GM12878 (cell line): ENCODE data around the gene COL21A1. TPM values are rescaled to one million over a fixed set of nuclear protein-coding genes. Genes with fewer than 3 reads are reported as not detected.

Experiments used
- ATAC-seq: fragments of 200-7000 bp; cut with Tn5 transposase; 3 replicates; pipeline ENCODE4 v1.9.1; 2020; ENCODE audit warnings: mild to moderate bottlenecking, moderate library complexity
- BruUV-seq: library from RNA; stranded (reverse); fragments of 400-500 nt; replicated peaks from 2 replicates; lab custom pipeline; 2021; lab: Mats Ljungman, UMichigan
- CTCF ChIA-PET: fragments of 300-600 bp; sonication (Branson Sonifier 250); formaldehyde crosslinking; extraction: SDS; loops from one replicate; lab custom pipeline; 2021; ENCODE audit warnings: inconsistent platforms; lab: Yijun Ruan, JAX
- POLR2A ChIA-PET: fragments of 350-600 bp; formaldehyde crosslinking; extraction: SDS; loops from one replicate; lab custom pipeline; 2021; ENCODE audit warnings: inconsistent platforms; lab: Charles Lee
- RAD21 ChIA-PET: fragments of 300-600 bp; sonication (Branson Sonifier 250); formaldehyde crosslinking; loops from one replicate; lab custom pipeline; 2023; ENCODE audit warnings: antibody characterized with exemption; ENCODE audit not compliant: unreplicated experiment; lab: Charles Lee
- SMC1A ChIA-PET: fragments of 300-600 bp; sonication (Branson Sonifier 250); formaldehyde crosslinking; loops from one replicate; lab custom pipeline; 2023; ENCODE audit not compliant: unreplicated experiment, uncharacterized antibody; lab: Charles Lee
- DNase-seq: peaks from one replicate; pipeline ENCODE4 v3.0.0-alpha.2; 2011; ENCODE audit warnings: low read depth, low spot score
- FAIRE-seq: peaks from 3 replicates; lab custom pipeline; 2011; peaks lifted over from hg19 to GRCh38; lab: Jason Lieb, UNC
- H2AFZ ChIP-seq: 2 replicates; pipeline ENCODE4 v1.6.0; 2011; ENCODE audit warnings: low read depth, low read length, control low read depth; ENCODE audit not compliant: control insufficient read depth
- H3K27ac ChIP-seq: 2 replicates; pipeline ENCODE4 v1.5.1; 2011; ENCODE audit warnings: control low read depth; ENCODE audit not compliant: control insufficient read depth, insufficient read depth
- H3K27me3 ChIP-seq, 2 experiments: replicated peaks in 1 of 2; 2 replicates each; pipeline versions ENCODE4 v1.6.0 to v1.6.1; 2011; ENCODE audit warnings: low read length in 1 of 2; ENCODE audit not compliant: control insufficient read depth in 2 of 2, insufficient read depth in 2 of 2
- H3K36me3 ChIP-seq, 2 experiments: 2 replicates each; pipeline ENCODE4 v1.5.1; 2011; ENCODE audit warnings: low read length in 1 of 2; ENCODE audit not compliant: control insufficient read depth in 2 of 2, insufficient read depth in 2 of 2
- H3K4me1 ChIP-seq: 2 replicates; pipeline ENCODE4 v1.6.1; 2011; ENCODE audit warnings: mild to moderate bottlenecking, low read length, moderate library complexity, mixed read lengths; ENCODE audit not compliant: control insufficient read depth, insufficient read depth
- H3K4me2 ChIP-seq: 2 replicates; pipeline ENCODE4 v1.6.0; 2011; ENCODE audit warnings: control low read depth; ENCODE audit not compliant: control insufficient read depth, insufficient read depth
- H3K4me3 ChIP-seq: fragments of 200-600 bp; sonication (generic); 2 replicates; pipeline ENCODE4 v1.5.1; 2016
- H3K79me2 ChIP-seq: 2 replicates; pipeline ENCODE4 v1.6.0; 2011; ENCODE audit warnings: low read length; ENCODE audit not compliant: control insufficient read depth, insufficient read depth
- H3K9ac ChIP-seq: 2 replicates; pipeline ENCODE4 v1.8.0; 2011; ENCODE audit warnings: low read length, control low read depth, mixed read lengths; ENCODE audit not compliant: control insufficient read depth, insufficient read depth
- H3K9me3 ChIP-seq: replicated peaks from 3 replicates; pipeline ENCODE4 v1.5.1; 2011; ENCODE audit warnings: mild to moderate bottlenecking, low read length; ENCODE audit not compliant: control insufficient read depth, insufficient read depth
- H4K20me1 ChIP-seq: 2 replicates; pipeline ENCODE4 v1.6.0; 2011; ENCODE audit not compliant: control insufficient read depth, insufficient read depth
- ATF7 ChIP-seq: fragments of 450-650 bp; IDR thresholded peaks from 2 replicates; pipeline ENCODE4 v1.6.1; 2016; ENCODE audit warnings: low read depth, mild to moderate bottlenecking
- NFYA ChIP-seq: IDR thresholded peaks from 2 replicates; pipeline ENCODE4 v1.6.1; 2011; ENCODE audit warnings: low read depth, mild to moderate bottlenecking, low read length, improper control_type of control experiment, borderline replicate concordance
- NFYB ChIP-seq: IDR thresholded peaks from 2 replicates; pipeline ENCODE4 v1.6.1; 2011; ENCODE audit warnings: low read depth, mild to moderate bottlenecking, low read length, improper control_type of control experiment, moderate library complexity; ENCODE audit not compliant: insufficient read depth
- NR2F1 ChIP-seq: fragments of 450-650 bp; conservative IDR thresholded peaks from 2 replicates; pipeline ENCODE4 v1.6.1; 2017; ENCODE audit warnings: mild to moderate bottlenecking
- NRF1 ChIP-seq: conservative IDR thresholded peaks from 2 replicates; pipeline ENCODE4 v1.6.1; 2011; ENCODE audit warnings: mild to moderate bottlenecking, low read depth, low read length, improper control_type of control experiment
- PML ChIP-seq: IDR thresholded peaks from 2 replicates; pipeline ENCODE4 v1.6.1; 2012; ENCODE audit warnings: low read length, inconsistent platforms
- RAD21 ChIP-seq: IDR thresholded peaks from 2 replicates; pipeline ENCODE4 v1.6.1; 2011; ENCODE audit warnings: mild to moderate bottlenecking, low read depth, low read length, moderate library complexity; ENCODE audit not compliant: insufficient read depth
- SMARCA5 ChIP-seq: fragments of 450-650 bp; IDR thresholded peaks from 2 replicates; pipeline ENCODE4 v1.6.1; 2017; ENCODE audit warnings: mild to moderate bottlenecking
- ZNF274 ChIP-seq: IDR thresholded peaks from one replicate; pipeline ENCODE4 v1.8.0; 2011; ENCODE audit not compliant: insufficient read length, insufficient read depth
- ZNF622 ChIP-seq: fragments of 450-650 bp; IDR thresholded peaks from 2 replicates; pipeline ENCODE4 v1.6.1; 2017; ENCODE audit warnings: mild to moderate bottlenecking, inconsistent platforms
- in situ Hi-C: fragments of 300-500 bp; cut with MboI; formaldehyde crosslinking; loops from 9 replicates; pipeline ENCODE4 v1.14.3; 2018; ENCODE audit warnings: mixed read lengths
- intact Hi-C: fragments of 100-400 bp; cut with micrococcal nuclease; formaldehyde crosslinking; loops from one replicate; pipeline ENCODE4 v1.14.2; 2022; ENCODE audit not compliant: unreplicated experiment
- polyA plus RNA-seq, 11 experiments: library from polyadenylated mRNA; depleted of rRNA in 4 of 11; unstranded in 6 of 11; stranded (reverse) in 5 of 11; fragments of >200 nt; fragmentation: Nextera tagmentation in 4 of 11; fragmentation: Illumina TruSeq in 1 of 11; extraction: Ambion mirVana in 4 of 11; extraction: Trizol in 1 of 11; gene quantifications; 1 replicate in 1 of 11; 2 replicates in 10 of 11; pipeline versions ENCODE4 v1.2.1 to v1.2.3, GENCODE V29; 2011 to 2016; ENCODE audit warnings: inconsistent platforms in 2 of 11, missing spikeins in 2 of 11, low read depth in 1 of 11
- total RNA-seq, 4 experiments: library from RNA; depleted of rRNA in 3 of 4; stranded (reverse); fragments of >200 nt in 3 of 4; fragmentation: Illumina TruSeq in 1 of 4; extraction: Trizol in 1 of 4; gene quantifications; 2 replicates each; pipeline versions ENCODE4 v1.2.1 to v1.2.3, GENCODE V29; 2013 to 2021
- TF ChIP-seq, protein P1 (sequence below): fragments of 450-650 bp; IDR thresholded peaks from 2 replicates; pipeline ENCODE4 v1.6.1; 2017; ENCODE audit warnings: mild to moderate bottlenecking, moderate library complexity
- TF ChIP-seq, protein P2 (sequence below): fragments of 450-650 bp; IDR thresholded peaks from 2 replicates; pipeline ENCODE4 v1.6.1; 2017; ENCODE audit warnings: low read depth, mild to moderate bottlenecking, moderate library complexity
- TF ChIP-seq, protein P3 (sequence below): fragments of 450-650 bp; IDR thresholded peaks from 2 replicates; pipeline ENCODE4 v1.6.1; 2017; ENCODE audit warnings: mild to moderate bottlenecking

COL21A1 gene
- total and polyA plus RNA-seq, 10 of the 15 experiments (the other 5 are each of a cell fraction or from before 2014, with no cell fraction given): 0.10 TPM; not detected in 9

DNA sequence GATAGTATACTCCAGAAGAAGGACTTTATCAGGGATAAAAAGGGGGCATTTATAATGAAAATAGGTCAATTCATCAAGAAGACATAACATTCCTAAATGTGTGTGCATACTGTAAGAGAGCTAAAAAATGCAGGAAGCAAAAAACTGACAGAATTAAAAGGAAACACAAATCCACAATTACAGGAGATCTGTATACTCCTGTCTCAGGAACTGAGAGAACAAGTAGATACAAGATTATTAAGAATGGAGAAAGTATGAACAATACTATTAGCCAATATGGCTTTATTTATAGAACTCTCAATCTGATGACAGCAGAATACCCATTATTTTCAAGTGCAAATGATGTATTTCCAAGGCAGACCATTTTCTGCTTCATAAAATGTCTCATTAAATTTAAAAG lies 204.3 kb downstream of the COL21A1 start:
- Histone ChIP-seq H3K36me3 (no peaks in the 10 kb centered on the region), H3K79me2 (no peaks in the 10 kb centered on the region), H3K4me3 (no peak overlapping the region), H3K9me3 (no peaks in the 10 kb centered on the region), H3K9ac (no peak overlapping the region), H3K4me2 (no peak overlapping the region), H2AFZ (no peak overlapping the region), H3K4me1 (no peaks in the 10 kb centered on the region), H3K27me3 (no peaks in the 10 kb centered on the region), H3K27ac (no peak overlapping the region), H4K20me1 (no peaks in the 10 kb centered on the region)
- ChIA-PET CTCF (no interaction called here), SMC1A (no interaction called here), RAD21 (no interaction called here), POLR2A (no interaction called here)
- no TSS peak for BruUV-seq
- no peak for TF ChIP-seq ZNF622
- TF ChIP-seq, protein P1, sequence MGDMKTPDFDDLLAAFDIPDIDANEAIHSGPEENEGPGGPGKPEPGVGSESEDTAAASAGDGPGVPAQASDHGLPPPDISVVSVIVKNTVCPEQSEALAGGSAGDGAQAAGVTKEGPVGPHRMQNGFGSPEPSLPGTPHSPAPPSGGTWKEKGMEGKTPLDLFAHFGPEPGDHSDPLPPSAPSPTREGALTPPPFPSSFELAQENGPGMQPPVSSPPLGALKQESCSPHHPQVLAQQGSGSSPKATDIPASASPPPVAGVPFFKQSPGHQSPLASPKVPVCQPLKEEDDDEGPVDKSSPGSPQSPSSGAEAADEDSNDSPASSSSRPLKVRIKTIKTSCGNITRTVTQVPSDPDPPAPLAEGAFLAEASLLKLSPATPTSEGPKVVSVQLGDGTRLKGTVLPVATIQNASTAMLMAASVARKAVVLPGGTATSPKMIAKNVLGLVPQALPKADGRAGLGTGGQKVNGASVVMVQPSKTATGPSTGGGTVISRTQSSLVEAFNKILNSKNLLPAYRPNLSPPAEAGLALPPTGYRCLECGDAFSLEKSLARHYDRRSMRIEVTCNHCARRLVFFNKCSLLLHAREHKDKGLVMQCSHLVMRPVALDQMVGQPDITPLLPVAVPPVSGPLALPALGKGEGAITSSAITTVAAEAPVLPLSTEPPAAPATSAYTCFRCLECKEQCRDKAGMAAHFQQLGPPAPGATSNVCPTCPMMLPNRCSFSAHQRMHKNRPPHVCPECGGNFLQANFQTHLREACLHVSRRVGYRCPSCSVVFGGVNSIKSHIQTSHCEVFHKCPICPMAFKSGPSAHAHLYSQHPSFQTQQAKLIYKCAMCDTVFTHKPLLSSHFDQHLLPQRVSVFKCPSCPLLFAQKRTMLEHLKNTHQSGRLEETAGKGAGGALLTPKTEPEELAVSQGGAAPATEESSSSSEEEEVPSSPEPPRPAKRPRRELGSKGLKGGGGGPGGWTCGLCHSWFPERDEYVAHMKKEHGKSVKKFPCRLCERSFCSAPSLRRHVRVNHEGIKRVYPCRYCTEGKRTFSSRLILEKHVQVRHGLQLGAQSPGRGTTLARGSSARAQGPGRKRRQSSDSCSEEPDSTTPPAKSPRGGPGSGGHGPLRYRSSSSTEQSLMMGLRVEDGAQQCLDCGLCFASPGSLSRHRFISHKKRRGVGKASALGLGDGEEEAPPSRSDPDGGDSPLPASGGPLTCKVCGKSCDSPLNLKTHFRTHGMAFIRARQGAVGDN: no peak
- TF ChIP-seq, protein P2, sequence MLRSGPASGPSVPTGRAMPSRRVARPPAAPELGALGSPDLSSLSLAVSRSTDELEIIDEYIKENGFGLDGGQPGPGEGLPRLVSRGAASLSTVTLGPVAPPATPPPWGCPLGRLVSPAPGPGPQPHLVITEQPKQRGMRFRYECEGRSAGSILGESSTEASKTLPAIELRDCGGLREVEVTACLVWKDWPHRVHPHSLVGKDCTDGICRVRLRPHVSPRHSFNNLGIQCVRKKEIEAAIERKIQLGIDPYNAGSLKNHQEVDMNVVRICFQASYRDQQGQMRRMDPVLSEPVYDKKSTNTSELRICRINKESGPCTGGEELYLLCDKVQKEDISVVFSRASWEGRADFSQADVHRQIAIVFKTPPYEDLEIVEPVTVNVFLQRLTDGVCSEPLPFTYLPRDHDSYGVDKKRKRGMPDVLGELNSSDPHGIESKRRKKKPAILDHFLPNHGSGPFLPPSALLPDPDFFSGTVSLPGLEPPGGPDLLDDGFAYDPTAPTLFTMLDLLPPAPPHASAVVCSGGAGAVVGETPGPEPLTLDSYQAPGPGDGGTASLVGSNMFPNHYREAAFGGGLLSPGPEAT: no peak
- no peak for TF ChIP-seq SMARCA5
- no peak for TF ChIP-seq NR2F1
- TF ChIP-seq NRF1: no peak
- TF ChIP-seq ZNF274: no peak
- TF ChIP-seq NFYB: no peak
- no peak for TF ChIP-seq ATF7
- TF ChIP-seq PML: no peak
- TF ChIP-seq, protein P3, sequence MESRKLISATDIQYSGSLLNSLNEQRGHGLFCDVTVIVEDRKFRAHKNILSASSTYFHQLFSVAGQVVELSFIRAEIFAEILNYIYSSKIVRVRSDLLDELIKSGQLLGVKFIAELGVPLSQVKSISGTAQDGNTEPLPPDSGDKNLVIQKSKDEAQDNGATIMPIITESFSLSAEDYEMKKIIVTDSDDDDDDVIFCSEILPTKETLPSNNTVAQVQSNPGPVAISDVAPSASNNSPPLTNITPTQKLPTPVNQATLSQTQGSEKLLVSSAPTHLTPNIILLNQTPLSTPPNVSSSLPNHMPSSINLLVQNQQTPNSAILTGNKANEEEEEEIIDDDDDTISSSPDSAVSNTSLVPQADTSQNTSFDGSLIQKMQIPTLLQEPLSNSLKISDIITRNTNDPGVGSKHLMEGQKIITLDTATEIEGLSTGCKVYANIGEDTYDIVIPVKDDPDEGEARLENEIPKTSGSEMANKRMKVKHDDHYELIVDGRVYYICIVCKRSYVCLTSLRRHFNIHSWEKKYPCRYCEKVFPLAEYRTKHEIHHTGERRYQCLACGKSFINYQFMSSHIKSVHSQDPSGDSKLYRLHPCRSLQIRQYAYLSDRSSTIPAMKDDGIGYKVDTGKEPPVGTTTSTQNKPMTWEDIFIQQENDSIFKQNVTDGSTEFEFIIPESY: no peak
- TF ChIP-seq RAD21: no peak
- no peak for TF ChIP-seq NFYA
- ATAC-seq (no peak), FAIRE-seq (no peak), DNase-seq (no peak)
- in situ Hi-C loops: no loop called here
- intact Hi-C loops: no loop called here
